Dedifferentiated amniotic fluid mesenchymal stem cell (primary cell): ENCODE data around the gene BACH2.

Experiments used
- DNase-seq: peaks from one replicate; pipeline ENCODE4 v3.0.0-alpha.2; 2016; ENCODE audit errors: extremely low spot score

Gene BACH2

GRCh38 chr6:89999154-89999553 is 297.5 kb downstream of the BACH2 start:
- no peak for DNase-seq

GRCh38 chr6:89997456-89998445 is 298.9 kb downstream of the BACH2 start:
- peak; percentile 31 for DNase-seq

- no peak for DNase-seq
Measured at GRCh38 chr6:89993411-89993810, 303.2 kb downstream of the BACH2 start.

- DNase-seq, result no peak
Measured at GRCh38 chr6:89992818-89993217, 303.8 kb downstream of the BACH2 start.

GRCh38 chr6:89989742-89990141 is 306.9 kb downstream of the BACH2 start:
- peak; percentile 58 for DNase-seq

GRCh38 chr6:89987830-89988229 is 308.8 kb downstream of the BACH2 start:
- no peak for DNase-seq

GRCh38 chr6:89987140-89987539 is 309.5 kb downstream of the BACH2 start:
- DNase-seq, result no peak

- no peak for DNase-seq
Measured at GRCh38 chr6:89986650-89987074, 310.0 kb downstream of the BACH2 start.

- DNase-seq, result no peak
Measured at GRCh38 chr6:89985751-89986493, 310.7 kb downstream of the BACH2 start.

GRCh38 chr6:89984926-89985750 is 311.5 kb downstream of the BACH2 start:
- no peak for DNase-seq

GRCh38 chr6:89980353-89980752 is 316.3 kb downstream of the BACH2 start:
- DNase-seq, result no peak

- no peak for DNase-seq
Measured at GRCh38 chr6:89979481-89980119, 317.0 kb downstream of the BACH2 start.

- no peak for DNase-seq
Measured at GRCh38 chr6:89978749-89979145, 317.9 kb downstream of the BACH2 start.

GRCh38 chr6:89977808-89978748 is 318.6 kb downstream of the BACH2 start:
- no peak for DNase-seq

GRCh38 chr6:89976694-89977020 is 320.0 kb downstream of the BACH2 start:
- no peak for DNase-seq

- DNase-seq, result no peak
Measured at GRCh38 chr6:89975991-89976693, 320.5 kb downstream of the BACH2 start.

- DNase-seq, result no peak
Measured at GRCh38 chr6:89975366-89975765, 321.3 kb downstream of the BACH2 start.

GRCh38 chr6:89974834-89975233 is 321.8 kb downstream of the BACH2 start:
- DNase-seq, result no peak

- DNase-seq, result no peak
Measured at GRCh38 chr6:89972025-89972381, 324.6 kb downstream of the BACH2 start.
